Measurements from ENCODE around the gene TMEM260.

GRCh38 chr14:56555921-56556570 lies 23.6 kb upstream of the TMEM260 start:
- TF ChIP-seq CTCF (IDR thresholded peaks at IDR 0.05): peak; percentile 81
- no peak for TF ChIP-seq ZFX (IDR thresholded peaks at IDR 0.05; ENCODE audit: borderline replicate concordance)

All from 22Rv1 (cell line).